Prostate gland (tissue), 2 donors: ENCODE results near the gene CENPP. TPM values are rescaled to one million over a fixed set of nuclear protein-coding genes. Genes with fewer than 3 reads are reported as not detected.
A peak's percentile ranks its signal among the peaks of the same experiment; 100 is the strongest.
"Not testable (repeated sequence)": the region's sequence is repeated elsewhere in the genome, so short reads cannot be mapped to it uniquely, and the experiment has no call there.

Experiments used
- DNase-seq: peaks from one replicate; pipeline ENCODE4 v3.0.0-alpha.2; 2019; ENCODE audit warnings: low spot score
- H3K27ac ChIP-seq, 2 donors: fragments of 200-600 bp; sonication (generic); 2 replicates each; pipeline ENCODE4 v1.5.1; 2017 to 2019
- H3K27me3 ChIP-seq: fragments of 200-600 bp; sonication (generic); replicated peaks from 2 replicates; pipeline ENCODE4 v1.5.1; 2019; ENCODE audit not compliant: insufficient read depth
- H3K36me3 ChIP-seq, 2 donors: fragments of 200-600 bp; sonication (generic); 1 replicate in 1 of 2; 2 replicates in 1 of 2; pipeline versions ENCODE4 v1.5.1 to v1.8.1; 2017 to 2019
- H3K4me1 ChIP-seq: fragments of 200-600 bp; sonication (generic); replicated peaks from 2 replicates; pipeline ENCODE4 v1.5.1; 2019
- H3K4me3 ChIP-seq, 2 donors: fragments of 200-600 bp; sonication (generic); 2 replicates each; pipeline ENCODE4 v1.5.1; 2017 to 2019
- H3K9me3 ChIP-seq: fragments of 200-600 bp; sonication (generic); 2 replicates; pipeline ENCODE4 v1.5.1; 2017
- CTCF ChIP-seq, 4 experiments: fragments of 200-600 bp in 2 of 4; fragments of 450-650 bp in 2 of 4; sonication (generic) in 2 of 4; IDR thresholded peaks; 1 replicate in 3 of 4; 2 replicates in 1 of 4; pipeline ENCODE4 v1.5.1; 2016 to 2019; ENCODE audit warnings: antibody characterized with exemption in 4 of 4, mild to moderate bottlenecking in 2 of 4, moderate library complexity in 2 of 4
- POLR2A ChIP-seq: fragments of 450-650 bp; IDR thresholded peaks from one replicate; pipeline ENCODE4 v1.6.1; 2016; ENCODE audit warnings: antibody characterized with exemption, mild to moderate bottlenecking
- POLR2AphosphoS5 ChIP-seq: sonication (generic); formaldehyde crosslinking; IDR thresholded peaks from one replicate; pipeline ENCODE4 v1.6.1; 2017; ENCODE audit warnings: antibody characterized with exemption
- WGBS: methylation state at CpG from one replicate; pipeline ENCODE4 v1.1.5; 2018; 5-methylcytosine and 5-hydroxymethylcytosine counted together
- intact Hi-C: fragments of 100-400 bp; cut with DNase I; formaldehyde crosslinking; loops from one replicate; pipeline ENCODE4 v1.14.2; 2022
- total RNA-seq, 2 donors: library from RNA; depleted of rRNA; stranded (reverse); fragments of >200 nt; gene quantifications; one replicate each; pipeline ENCODE4 v1.1.0, GENCODE V29; 2016

CENPP gene
- total RNA-seq, 2 donors from 2014 or later = 1.4 to 21.5 TPM

- Histone ChIP-seq H3K4me1 (no peaks in the 10 kb centered on the region), H3K4me3 (no peak overlapping the region), H3K9me3 (no peaks in the 10 kb centered on the region), H3K27me3 (no peaks in the 10 kb centered on the region), H3K36me3 (no peaks in the 10 kb centered on the region), H3K27ac (peak overlapping the region in 1 of 2 donors; percentile 18)
- intact Hi-C loops = no loop called here
- DNase-seq = peak; percentile 10
- no peak for TF ChIP-seq POLR2A
- peak; percentile 13 for TF ChIP-seq POLR2AphosphoS5
- WGBS = 38% methylated on average over 3 of the region's 3 CpGs
These were observed 80.7 kb downstream of the CENPP start for GRCh38 chr9:92406477-92406876.

- H3K27ac ChIP-seq = no peak overlapping the region
- H3K36me3 ChIP-seq = no peaks in the 10 kb centered on the region
- TF ChIP-seq POLR2A = no peak
- no peak for TF ChIP-seq CTCF (IDR thresholded peaks at IDR 0.05)
- no peak for TF ChIP-seq POLR2AphosphoS5
- H3K9me3 ChIP-seq = no peaks in the 10 kb centered on the region
- WGBS = 100% methylated on average over 2 of the region's 2 CpGs
- no peaks in the 10 kb centered on the region for H3K27me3 ChIP-seq
- no peaks in the 10 kb centered on the region for H3K4me1 ChIP-seq
- H3K4me3 ChIP-seq = no peak overlapping the region
- no peak for DNase-seq
- intact Hi-C loops = no loop called here
These were observed 82.1 kb downstream of the CENPP start for GRCh38 chr9:92407818-92408217.

- Histone ChIP-seq H3K27ac (no peak overlapping the region), H3K9me3 (no peaks in the 10 kb centered on the region), H3K4me3 (no peak overlapping the region), H3K27me3 (no peaks in the 10 kb centered on the region), H3K36me3 (no peaks in the 10 kb centered on the region), H3K4me1 (no peaks in the 10 kb centered on the region)
- intact Hi-C loops = no loop called here
- TF ChIP-seq CTCF (IDR thresholded peaks at IDR 0.05) = no peak
- TF ChIP-seq POLR2AphosphoS5 = no peak
- no peak for TF ChIP-seq POLR2A
- WGBS = 90% methylated on average over 2 of the region's 2 CpGs
- no peak for DNase-seq
These were observed 83.2 kb downstream of the CENPP start for GRCh38 chr9:92408747-92409478.

GRCh38 chr9:92411157-92411556 is 85.4 kb downstream of the CENPP start:
- H3K36me3 ChIP-seq, H3K4me1 ChIP-seq, DNase-seq, H3K27ac ChIP-seq, H3K4me3 ChIP-seq, H3K9me3 ChIP-seq, intact Hi-C loops, H3K27me3 ChIP-seq: not testable (repeated sequence)
- 75% methylated on average over 4 of the region's 4 CpGs for WGBS

GRCh38 chr9:92414566-92414965 is 88.8 kb downstream of the CENPP start:
- no peaks in the 10 kb centered on the region for H3K27me3 ChIP-seq
- H3K9me3 ChIP-seq = no peaks in the 10 kb centered on the region
- DNase-seq = no peak
- TF ChIP-seq POLR2A (no peak), CTCF (IDR thresholded peaks at IDR 0.05) (no peak), POLR2AphosphoS5 (no peak)
- intact Hi-C loops = no loop called here
- H3K4me3 ChIP-seq = no peak overlapping the region
- no peak overlapping the region for H3K27ac ChIP-seq
- no peaks in the 10 kb centered on the region for H3K4me1 ChIP-seq
- 85% methylated on average over 1 of the region's 1 CpG for WGBS
- H3K36me3 ChIP-seq = no peaks in the 10 kb centered on the region
